Activated effector memory CD4-positive, alpha-beta T cell treated with anti-CD3 and anti-CD28 coated beads, Interleukin-2, amount 50 U/mL, for 16 hours (primary cell): ENCODE data around the gene VAPA.

Experiments
- DNase-seq: peaks from one replicate; pipeline ENCODE4 v3.0.0-alpha.2; 2020

The VAPA gene, protein sequence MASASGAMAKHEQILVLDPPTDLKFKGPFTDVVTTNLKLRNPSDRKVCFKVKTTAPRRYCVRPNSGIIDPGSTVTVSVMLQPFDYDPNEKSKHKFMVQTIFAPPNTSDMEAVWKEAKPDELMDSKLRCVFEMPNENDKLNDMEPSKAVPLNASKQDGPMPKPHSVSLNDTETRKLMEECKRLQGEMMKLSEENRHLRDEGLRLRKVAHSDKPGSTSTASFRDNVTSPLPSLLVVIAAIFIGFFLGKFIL

GRCh38 chr18:9913526-9914333, at the start of gene VAPA:
Gene VAPA, plus strand, starts transcription at chr18:9914016. Its CDS starts 241 bp downstream, at chr18:9914257.
- peak; percentile 98 for DNase-seq

GRCh38 chr18:9865764-9866490, 47.9 kb upstream of the VAPA start:
- DNase-seq = no peak

DNA sequence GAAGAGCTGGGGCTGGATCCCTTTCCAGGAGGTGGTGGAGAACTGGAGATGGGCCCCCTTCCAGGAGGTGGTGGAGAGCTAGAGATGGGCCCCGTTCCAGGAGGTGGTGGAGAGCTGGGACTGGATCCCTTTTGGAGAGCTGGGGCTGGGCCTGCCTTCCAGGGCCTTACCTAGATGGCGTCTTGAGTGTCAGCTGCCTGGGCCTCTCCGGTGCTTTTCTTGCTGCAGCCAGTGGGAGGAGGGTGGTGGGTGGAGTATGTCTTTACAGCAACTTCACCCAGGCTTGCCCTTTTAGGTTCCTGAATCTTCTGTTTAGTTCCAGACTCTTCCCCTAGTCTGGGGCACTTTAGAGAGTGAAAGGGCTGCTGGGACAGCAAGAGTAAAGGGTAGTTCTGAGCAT, 47.2 kb upstream of the VAPA start:
- DNase-seq = no peak

- DNase-seq = no peak
These were observed 46.7 kb upstream of the VAPA start for GRCh38 chr18:9867071-9867594.

DNA sequence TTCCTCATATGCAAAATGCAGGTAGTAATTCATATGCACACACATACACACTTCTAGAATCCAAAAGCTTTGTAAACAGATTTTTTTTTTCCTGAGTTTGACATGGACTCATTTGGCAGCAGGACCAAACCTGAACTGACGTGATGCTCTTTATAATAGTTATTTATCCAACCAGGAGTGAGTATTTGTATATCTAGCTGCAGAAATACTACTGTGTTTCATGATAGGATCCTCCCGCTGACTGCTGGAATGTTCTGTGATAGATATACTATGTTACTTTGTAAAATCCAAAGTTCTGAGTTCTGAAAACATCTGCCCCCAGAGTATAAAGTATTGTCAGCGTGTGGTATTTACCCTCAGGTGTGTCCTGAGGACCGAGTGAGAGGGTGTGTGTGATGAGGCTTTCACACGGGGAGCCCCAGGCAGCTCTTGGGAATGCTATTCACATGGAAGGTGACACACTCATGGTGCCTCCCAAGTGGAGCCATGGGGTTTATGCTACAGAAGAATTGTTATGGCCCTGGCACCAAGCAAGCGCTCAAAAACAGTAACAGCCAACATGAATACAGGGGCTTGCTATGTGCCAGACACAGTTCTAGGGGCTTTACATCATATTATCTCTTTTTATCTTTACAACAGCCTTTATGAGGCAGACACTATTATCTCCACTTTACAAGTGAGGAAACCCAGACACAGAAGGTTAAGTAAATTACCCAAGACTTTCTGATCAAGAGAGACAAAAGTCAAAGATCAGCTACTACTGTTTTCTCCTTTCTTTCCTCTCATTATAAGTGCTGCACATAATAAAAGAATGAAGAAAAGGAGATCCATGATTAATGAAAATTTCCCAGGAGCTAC, 44.7 kb upstream of the VAPA start:
- no peak for DNase-seq

DNA sequence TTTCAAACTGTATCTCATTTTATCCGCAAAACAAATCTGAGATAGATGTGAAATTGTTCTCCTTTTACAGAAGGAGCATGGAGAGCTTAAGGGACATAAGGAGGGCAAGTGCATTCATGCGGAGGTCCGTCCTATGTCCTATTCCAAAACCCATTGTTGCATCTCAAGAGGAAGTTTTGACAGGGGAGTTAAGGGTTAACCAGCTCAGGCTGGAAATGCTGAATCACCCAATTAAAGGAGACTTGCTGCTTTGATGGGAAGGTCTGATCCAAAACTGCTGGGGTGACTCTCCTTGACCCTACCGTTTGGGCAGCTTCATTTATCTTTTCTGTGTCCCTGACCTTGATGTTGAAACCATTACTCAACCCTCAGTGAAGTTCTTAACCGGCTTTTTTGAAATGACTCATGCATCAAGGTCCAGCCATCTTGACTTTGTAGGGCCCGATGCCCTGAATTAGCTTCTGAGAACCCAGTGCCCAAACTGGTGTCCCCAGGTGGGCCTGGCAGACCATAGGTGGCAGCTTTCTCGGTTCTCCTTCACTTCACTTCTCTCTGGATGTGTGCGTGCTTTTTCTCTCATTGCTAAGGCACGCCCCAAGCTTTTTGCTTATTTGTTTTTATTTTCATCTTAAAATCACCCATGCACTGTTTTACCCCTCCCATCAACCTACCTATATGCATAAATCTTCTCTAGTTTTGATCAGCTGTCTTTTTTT, 43.9 kb upstream of the VAPA start:
- no peak for DNase-seq

GRCh38 chr18:9870431-9871008, 43.3 kb upstream of the VAPA start:
- DNase-seq = no peak

- no peak for DNase-seq
These were observed 42.5 kb upstream of the VAPA start for GRCh38 chr18:9871244-9871746.

GRCh38 chr18:9872823-9873222, 41.0 kb upstream of the VAPA start:
- no peak for DNase-seq

- DNase-seq = no peak
These were observed 39.1 kb upstream of the VAPA start for GRCh38 chr18:9874728-9875127.

GRCh38 chr18:9876212-9876866, 37.5 kb upstream of the VAPA start:
- DNase-seq = no peak

DNA sequence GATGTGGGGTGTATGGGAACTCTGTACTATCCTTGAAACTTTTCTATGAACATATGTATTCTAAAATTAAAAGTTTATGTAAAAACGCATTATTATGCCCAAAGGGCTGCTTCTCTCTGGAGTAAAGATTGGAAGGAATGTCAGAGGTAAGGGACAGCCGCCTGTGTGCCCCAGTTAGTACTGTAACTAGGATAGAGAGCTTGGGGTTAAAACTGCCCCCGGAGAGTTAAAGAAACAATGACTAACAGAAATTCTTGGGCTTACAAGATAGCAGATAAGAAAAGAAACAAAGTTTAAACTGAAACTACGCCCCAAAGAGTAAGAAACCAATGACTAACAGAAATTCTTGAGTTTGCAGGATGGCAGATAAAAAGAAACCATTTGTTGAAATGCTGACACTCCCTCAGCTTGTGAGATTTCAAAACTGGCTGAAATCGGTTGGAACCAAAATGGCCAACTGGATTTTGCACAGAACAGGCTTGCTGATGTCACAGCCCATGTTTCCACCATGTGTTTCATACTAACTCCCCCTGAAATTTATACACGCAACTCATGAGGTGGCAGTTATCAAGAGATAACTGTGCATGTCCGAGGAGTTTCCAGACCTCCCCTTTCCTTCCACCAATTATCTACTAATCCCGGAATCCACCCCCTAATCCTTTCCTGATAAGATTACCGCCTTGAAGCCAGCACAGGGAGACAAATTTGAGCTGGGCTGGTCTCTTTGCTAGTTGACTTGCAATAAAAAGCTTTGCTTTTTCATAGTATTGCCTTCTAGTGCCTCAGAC, 36.8 kb upstream of the VAPA start:
- DNase-seq = no peak

GRCh38 chr18:9877655-9878014, 36.2 kb upstream of the VAPA start:
- no peak for DNase-seq

DNA sequence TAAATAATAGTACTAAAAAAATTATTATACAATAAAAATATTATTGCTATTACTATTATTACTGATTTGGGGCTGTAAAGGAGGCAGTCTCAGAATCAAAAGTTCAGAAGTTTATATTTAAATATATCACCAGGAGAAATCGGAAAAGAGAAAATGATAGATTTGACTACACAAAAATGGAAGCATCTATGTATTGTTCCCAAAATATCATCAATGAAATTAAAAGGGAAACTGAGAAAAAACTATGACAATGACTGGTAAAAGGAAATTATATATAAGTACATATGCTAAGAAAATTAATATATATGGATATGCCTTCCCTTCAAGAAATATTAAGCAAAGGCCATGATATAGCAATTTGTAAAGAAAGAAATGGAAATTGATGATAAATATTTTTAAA, 35.7 kb upstream of the VAPA start:
- no peak for DNase-seq

DNA sequence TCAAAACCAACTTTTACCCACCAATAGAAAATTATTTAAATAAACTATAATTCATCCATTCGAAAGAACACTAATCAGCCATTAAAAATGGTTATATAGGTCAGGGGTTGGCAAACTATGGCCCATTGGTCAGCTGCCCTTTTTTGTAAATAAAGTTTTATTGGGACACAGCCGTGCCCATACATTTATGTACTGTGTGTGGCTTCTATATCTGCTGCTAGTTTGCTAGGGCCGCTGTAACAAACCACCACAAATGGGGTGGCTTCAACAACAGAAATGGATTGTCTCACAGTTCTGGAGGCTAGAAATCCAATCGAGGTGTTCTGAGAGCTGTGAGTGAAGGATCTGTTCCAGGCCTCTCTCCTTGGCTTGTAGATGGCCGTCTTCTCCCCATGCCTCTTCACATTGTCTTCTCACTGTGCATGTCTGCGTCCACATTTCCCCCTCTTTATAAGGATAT, 35.0 kb upstream of the VAPA start:
- DNase-seq = no peak

GRCh38 chr18:9884090-9884489, 29.7 kb upstream of the VAPA start:
- DNase-seq = no peak

DNA sequence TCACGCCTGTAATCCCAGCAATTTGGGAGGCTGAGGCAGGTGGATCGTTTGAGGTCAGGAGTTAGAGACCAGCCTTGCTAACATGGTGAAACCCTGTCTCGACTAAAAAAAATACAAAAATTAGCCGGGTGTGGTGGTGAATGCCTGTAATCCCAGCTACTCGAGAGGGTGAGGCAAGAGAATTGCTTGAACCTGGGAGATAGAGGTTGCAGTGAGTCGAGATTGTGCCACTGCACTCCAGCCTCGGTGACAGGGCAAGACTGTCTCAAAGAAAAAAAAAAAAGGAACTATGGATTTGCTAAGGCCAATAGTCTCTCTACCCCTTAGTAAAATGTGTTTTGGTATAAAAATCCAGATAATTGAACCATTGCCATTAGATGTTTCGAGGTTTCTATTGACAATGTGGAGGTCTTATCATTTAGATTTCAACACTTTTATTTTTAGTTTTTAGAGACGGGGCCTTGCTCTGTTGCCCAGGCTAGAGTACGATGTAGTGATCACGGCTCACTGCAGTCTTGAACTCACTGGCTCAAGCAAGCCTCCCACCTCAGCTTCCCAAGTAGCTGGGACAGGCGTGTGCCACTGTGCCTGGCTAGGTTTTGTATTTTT, 29.2 kb upstream of the VAPA start:
- DNase-seq = no peak

DNA sequence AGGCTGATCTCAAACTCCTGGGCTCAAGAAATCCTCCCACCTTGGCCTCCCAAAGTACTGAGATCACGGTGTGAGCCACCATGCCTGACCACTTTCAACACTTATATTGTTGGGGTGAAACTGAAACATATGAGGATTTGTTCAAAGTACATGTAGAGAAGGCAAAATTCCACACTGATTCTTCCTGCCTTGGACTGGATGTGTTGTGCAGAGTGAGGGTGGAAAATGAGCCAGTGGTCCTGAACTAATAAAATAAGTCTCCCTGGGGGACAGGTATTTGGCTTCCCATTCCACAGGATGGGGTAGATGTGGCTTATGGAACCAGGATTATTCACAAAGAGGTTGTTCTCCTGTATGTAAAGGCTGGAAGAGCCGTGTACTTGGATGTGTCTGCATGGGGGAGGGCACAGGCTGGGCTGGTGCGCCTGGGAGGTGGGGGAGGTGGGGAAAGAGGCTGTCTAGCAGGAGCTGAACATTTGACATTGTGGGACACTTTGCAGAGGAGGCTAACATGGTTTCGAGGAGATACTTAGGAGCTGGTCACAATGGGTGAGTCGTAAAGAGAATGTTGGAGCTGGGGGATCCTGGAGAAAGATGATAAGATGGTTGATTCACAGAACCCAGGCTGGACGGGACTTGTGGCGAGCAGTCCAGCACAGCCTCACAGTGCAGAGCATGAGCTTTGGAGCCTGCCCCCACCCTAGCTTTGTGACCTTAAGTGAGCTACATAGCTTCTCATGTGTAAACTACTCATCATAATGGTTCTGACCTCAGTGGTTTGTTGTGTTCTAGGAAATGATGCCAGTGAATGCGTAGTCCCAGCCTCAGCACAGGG, 28.4 kb upstream of the VAPA start, which contains the start of gene TXNDC2:
TXNDC2 (plus strand) TSS at position 804 of the 835 bp plus-strand sequence. CDS start 708 bp downstream, outside the sequence.
- no peak for DNase-seq
